NCI-H524 treated with DMSO at 0.1 percent for 48 hours (cell line): Measurements from ENCODE around the gene RHEBL1.
"Not testable (repeated sequence)": the region's sequence is repeated elsewhere in the genome, so short reads cannot be mapped to it uniquely, and the experiment has no call there.

Experiments
- DNase-seq: peaks from one replicate; lab custom pipeline; 2025; lab: John Stamatoyannopoulos, UW

RHEBL1 gene

GRCh38 chr12:49089821-49090773, 20.3 kb upstream of the RHEBL1 start:
- DNase-seq, result no peak

DNA sequence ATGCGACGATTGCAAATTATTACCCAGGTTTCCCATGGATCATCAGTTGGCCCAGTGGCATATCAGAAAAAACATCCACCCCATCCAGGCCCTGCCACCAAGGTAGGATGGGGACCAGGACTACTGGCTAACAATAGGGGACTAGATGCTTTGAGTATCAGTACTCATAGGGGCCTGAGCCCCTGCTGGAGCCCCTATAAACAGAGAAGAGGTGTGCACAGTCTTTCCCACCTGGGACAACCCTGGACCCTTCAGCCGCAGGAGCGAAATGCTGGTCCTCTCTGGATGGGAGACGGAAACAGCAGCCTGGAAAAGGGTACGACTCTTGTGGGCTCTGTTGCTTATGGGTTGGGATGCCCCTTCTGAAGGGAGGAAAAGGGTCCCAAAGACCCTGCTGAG, 19.2 kb upstream of the RHEBL1 start:
- DNase-seq, result no peak

- peak; percentile 84 for DNase-seq
These were observed 18.6 kb upstream of the RHEBL1 start for GRCh38 chr12:49088150-49088931.

DNA sequence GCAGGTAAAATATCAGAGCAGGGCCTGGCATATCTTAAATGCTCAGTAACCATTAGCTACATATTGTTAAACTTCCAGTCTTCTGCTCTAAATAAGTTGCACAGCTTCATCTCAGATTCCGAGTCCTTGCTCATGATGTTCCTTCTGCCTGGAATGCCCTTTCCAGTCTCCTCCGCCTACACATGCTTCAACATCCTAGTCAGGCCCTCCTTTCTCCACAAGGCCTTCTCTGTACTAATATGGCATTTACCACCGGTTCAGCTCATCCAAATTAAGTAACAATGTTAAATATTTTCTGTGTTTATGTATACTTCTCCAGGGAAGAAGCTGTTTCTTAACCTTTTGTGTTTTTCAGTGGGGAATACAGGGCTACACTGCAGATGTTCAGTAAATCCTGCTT, 16.3 kb upstream of the RHEBL1 start:
- DNase-seq, result no peak

- no peak for DNase-seq
These were observed 14.7 kb upstream of the RHEBL1 start for GRCh38 chr12:49084438-49084837.

DNA sequence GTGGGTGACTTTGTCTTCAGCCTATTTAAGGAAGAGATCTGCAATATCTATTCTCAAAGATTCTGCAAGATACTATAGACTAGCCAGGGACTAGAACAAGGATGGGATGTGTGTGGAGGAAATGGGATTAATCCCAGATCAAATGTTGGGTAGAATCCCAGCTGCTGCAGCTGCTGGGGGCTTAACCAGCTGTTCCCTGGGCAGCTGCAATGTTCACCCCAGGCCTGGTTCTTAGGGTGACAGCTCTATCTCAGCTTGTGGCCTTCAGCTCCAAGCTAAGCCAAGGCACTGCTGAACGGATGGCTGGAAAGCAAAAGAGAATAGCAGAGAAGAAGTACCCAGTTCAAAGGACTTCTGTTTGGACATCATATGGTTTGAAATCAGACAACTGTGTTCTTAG, 10.0 kb upstream of the RHEBL1 start:
- no peak for DNase-seq

GRCh38 chr12:49070971-49071370, 1.2 kb upstream of the RHEBL1 start:
- no peak for DNase-seq

GRCh38 chr12:49068879-49069506, 786 bp downstream of the RHEBL1 start:
- no peak for DNase-seq

DNA sequence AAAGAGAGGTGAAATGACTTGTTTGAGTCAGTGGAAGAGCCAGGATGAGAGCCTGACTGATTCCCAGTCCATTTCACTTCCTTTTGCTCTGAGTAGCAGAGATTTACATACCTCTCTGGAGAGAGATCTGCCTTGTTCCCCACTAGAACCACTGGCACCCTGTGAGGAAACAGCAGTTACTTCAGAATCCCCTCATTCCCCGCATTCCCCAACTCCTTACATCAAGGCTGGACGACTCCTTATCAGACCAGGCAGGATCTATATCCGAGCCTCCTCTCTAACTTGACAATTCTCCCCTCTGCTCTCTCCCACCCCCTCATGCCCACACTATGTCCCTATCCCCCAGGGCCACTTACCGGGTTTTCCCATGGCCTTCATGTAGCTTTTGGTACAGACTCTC, 3.7 kb downstream of the RHEBL1 start:
- no peak for DNase-seq

DNA sequence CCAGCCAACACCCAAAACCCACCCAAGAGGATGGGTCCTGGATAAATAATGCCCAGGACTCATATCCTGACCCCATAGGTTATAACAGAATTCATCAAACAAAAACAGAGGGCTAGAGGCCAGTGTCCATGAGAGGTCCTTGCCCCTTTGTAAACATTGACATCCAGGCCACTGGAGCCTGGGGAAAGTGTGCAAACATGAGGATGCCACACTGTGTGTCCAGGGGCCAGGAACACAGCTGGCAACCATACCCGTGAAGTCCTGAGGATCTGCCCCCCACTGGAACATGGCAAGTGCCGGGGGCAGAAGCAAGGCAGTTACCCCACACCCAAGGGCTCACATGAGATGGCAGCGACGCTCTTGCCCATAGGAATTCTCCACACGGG, 5.0 kb downstream of the RHEBL1 start:
- no peak for DNase-seq

DNA sequence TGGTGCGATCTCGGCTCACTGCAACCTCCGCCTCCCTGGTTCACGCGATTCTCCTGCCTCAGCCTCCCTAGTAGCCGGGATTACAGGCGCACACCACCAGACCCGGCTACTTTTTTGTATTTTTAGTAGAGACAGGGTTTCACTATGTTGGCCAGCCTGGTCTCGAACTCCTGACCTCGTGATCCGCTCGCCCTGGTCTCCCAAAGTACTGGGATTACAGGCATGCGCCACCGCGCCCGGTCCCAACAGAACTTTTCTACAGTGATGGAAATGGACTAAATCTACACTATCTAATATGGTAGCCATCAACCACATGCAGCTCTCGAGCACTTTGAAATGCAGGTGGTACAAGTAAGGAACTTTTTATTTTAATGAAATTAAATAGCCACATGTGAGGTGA, 7.9 kb downstream of the RHEBL1 start:
- DNase-seq, result not testable (repeated sequence)

- DNase-seq, result no peak
These were observed 8.6 kb downstream of the RHEBL1 start for GRCh38 chr12:49061157-49061650.

- DNase-seq, result peak; percentile 47
These were observed 9.3 kb downstream of the RHEBL1 start, which contains the start of gene KMT2D for GRCh38 chr12:49060237-49061156. TSS of gene KMT2D (minus strand) at chr12:49060794. CDS start at chr12:49055324, 5,470 bp downstream.

DNA sequence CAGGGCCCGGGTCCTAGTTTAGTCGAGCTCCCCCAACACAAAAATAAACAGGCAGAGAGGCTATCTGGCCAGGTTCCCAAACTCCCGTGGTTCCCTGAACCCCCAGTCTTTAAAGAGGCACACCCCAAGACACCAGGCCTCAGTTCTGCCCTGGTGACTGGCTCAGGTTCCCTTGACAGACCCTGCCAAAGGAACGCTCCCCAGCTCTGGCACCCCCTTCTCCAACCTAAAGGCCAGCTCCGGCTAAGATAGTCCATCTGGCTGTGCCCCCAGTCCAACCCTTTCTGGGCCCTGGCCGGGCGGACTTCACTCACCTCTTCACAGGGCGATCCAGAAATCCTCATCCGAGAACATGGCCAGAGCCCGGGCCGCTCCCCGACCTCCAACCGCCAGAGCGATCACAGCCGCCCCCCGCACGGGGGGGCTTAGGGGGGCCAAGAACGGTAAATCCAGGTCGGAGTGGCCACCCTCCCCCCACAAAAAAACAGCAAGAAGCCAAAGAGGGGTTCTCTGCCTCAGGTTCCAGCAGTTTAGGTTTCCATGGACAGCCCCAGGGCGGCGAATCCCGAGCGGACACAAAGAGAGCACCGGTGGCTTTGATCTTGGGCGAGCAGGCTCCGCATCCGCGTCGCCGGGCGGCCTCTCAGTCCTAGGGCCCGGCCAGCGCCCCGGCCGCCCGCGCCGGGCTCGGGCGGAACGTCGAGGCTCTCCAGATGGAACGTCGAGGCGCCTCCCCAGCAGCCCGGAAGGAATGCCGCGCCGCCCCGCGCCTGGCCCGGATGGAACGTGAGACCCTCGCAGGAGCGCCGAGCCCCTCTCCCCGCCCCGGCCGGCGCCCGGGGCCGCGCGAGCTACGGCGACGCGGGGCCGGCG, 10.2 kb downstream of the RHEBL1 start:
- DNase-seq, result no peak

DNA sequence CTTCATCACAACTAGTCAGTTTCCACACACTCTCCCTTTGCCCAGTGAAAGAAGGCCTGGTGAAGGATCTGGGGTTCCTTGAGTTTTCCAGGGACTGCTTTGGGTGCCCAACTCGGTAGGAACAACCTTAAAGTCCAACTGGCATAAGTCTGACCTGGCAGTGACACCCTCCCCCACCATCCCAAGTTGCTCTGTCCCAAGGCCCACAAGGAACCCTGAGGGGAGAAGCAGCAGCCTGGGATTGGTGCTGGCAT, 10.8 kb downstream of the RHEBL1 start:
- DNase-seq, result no peak

GRCh38 chr12:49058366-49059044, 11.3 kb downstream of the RHEBL1 start:
- no peak for DNase-seq

DNA sequence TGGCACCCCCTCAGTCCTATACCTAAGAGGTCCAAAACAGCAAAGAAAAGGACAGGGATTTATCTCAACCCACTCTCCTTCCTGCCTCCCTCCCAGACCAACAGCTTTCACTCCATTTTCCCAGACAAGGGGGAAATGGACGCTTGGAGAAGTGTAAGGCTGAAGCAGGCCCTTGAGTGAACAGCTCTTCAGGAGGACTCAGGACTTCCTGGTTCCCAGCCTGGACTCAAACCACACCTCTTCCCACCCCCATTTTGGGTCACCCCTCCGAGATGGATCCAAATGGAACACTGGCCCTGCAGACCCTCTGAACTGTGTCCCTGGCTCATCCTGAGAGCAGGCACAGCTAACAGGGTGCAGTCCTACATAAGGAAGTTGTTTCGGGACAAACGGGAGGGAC, 11.9 kb downstream of the RHEBL1 start:
- DNase-seq, result no peak

GRCh38 chr12:49055978-49056754, 13.6 kb downstream of the RHEBL1 start:
- no peak for DNase-seq

GRCh38 chr12:49055092-49055491, 14.7 kb downstream of the RHEBL1 start:
- DNase-seq, result no peak
